Neural progenitor cell (in vitro differentiated cells): ENCODE results near the gene PLEKHG5.

Experiments
- CTCF ChIP-seq: fragments of 200-600 bp; sonication (generic); IDR thresholded peaks from 2 replicates; pipeline ENCODE4 v1.5.1; 2017; ENCODE audit warnings: antibody characterized with exemption, mild to moderate bottlenecking
- EZH2 ChIP-seq: fragments of 200-600 bp; sonication (generic); IDR thresholded peaks from 2 replicates; pipeline ENCODE4 v1.6.1; 2017; ENCODE audit warnings: antibody characterized with exemption, mild to moderate bottlenecking, moderate library complexity
- EZH2phosphoT487 ChIP-seq: fragments of 200-600 bp; sonication (generic); IDR thresholded peaks from 2 replicates; pipeline ENCODE4 v1.6.1; 2017; ENCODE audit warnings: antibody characterized with exemption

- no peak for TF ChIP-seq CTCF
- no peak for TF ChIP-seq EZH2
- TF ChIP-seq EZH2phosphoT487 = no peak
These were observed 47.5 kb upstream of the PLEKHG5 start for GRCh38 chr1:6538956-6539355.
